GM18508 (cell line): ENCODE results near the gene HMGB3.
"Not testable (repeated sequence)": the region's sequence is repeated elsewhere in the genome, so short reads cannot be mapped to it uniquely, and the experiment has no call there.

Experiments
- ATAC-seq: cut with Tn5 transposase; IDR thresholded peaks from one replicate; pipeline ENCODE4 v1.9.1; 2021; ENCODE audit warnings: moderate number of reproducible peaks; ENCODE audit not compliant: insufficient read depth, unreplicated experiment

HMGB3 gene

GRCh38 chrX:150982788-150983520 lies at the start of gene HMGB3:
HMGB3 (plus strand) TSS chrX:150983335; CDS start chrX:150985600, 2,265 bp downstream.
- ATAC-seq: peak; percentile 97

- no peak for ATAC-seq
Observed at GRCh38 chrX:150933945-150934350, 49.2 kb upstream of the HMGB3 start.

- ATAC-seq: no peak
Observed at GRCh38 chrX:150934453-150934852, 48.7 kb upstream of the HMGB3 start.

GRCh38 chrX:150935467-150935866 lies 47.7 kb upstream of the HMGB3 start:
- ATAC-seq: no peak

- ATAC-seq: no peak
Observed at GRCh38 chrX:150936556-150936955, 46.6 kb upstream of the HMGB3 start.

- ATAC-seq: no peak
Observed at GRCh38 chrX:150940844-150941495, 42.2 kb upstream of the HMGB3 start.

GRCh38 chrX:150941580-150941979 lies 41.6 kb upstream of the HMGB3 start:
- ATAC-seq: no peak

GRCh38 chrX:150942942-150943594 lies 40.1 kb upstream of the HMGB3 start:
- ATAC-seq: no peak

GRCh38 chrX:150944233-150944632 lies 38.9 kb upstream of the HMGB3 start:
- ATAC-seq: no peak

GRCh38 chrX:150954951-150955350 lies 28.2 kb upstream of the HMGB3 start:
- no peak for ATAC-seq

GRCh38 chrX:150955590-150955989 lies 27.5 kb upstream of the HMGB3 start:
- ATAC-seq: no peak

- no peak for ATAC-seq
Observed at GRCh38 chrX:150958177-150958576, 25.0 kb upstream of the HMGB3 start.

- ATAC-seq: no peak
Observed at GRCh38 chrX:150959557-150959956, 23.6 kb upstream of the HMGB3 start.

- no peak for ATAC-seq
Observed at GRCh38 chrX:150961631-150962030, 21.5 kb upstream of the HMGB3 start.

GRCh38 chrX:150964416-150964815 lies 18.7 kb upstream of the HMGB3 start:
- not testable (repeated sequence) for ATAC-seq

GRCh38 chrX:150966235-150966634 lies 16.9 kb upstream of the HMGB3 start:
- no peak for ATAC-seq

- no peak for ATAC-seq
Observed at GRCh38 chrX:150966742-150967141, 16.4 kb upstream of the HMGB3 start.

GRCh38 chrX:150967786-150968185 lies 15.3 kb upstream of the HMGB3 start:
- no peak for ATAC-seq

GRCh38 chrX:150968862-150969720 lies 14.0 kb upstream of the HMGB3 start:
- no peak for ATAC-seq

- ATAC-seq: no peak
Observed at GRCh38 chrX:150972450-150972849, 10.7 kb upstream of the HMGB3 start.
